K562 (cell line): ENCODE measurements around the gene SPATA2. TPM values are rescaled to one million over a fixed set of nuclear protein-coding genes. Genes with fewer than 3 reads are reported as not detected.

Experiments used
- CEBPB ChIP-seq: fragments of 450-650 bp; IDR thresholded peaks from 2 replicates; pipeline ENCODE4 v1.6.1; 2016; ENCODE audit warnings: missing genetic modification characterization, missing compliant biosample characterization
- CHD1 ChIP-seq: fragments of 200-600 bp; sonication (generic); IDR thresholded peaks from one replicate; pipeline ENCODE4 v1.6.1; 2012; ENCODE audit warnings: mild to moderate bottlenecking, moderate library complexity, low read length, inconsistent platforms
- HCFC1 ChIP-seq: IDR thresholded peaks from 2 replicates; pipeline ENCODE4 v1.6.1; 2012; ENCODE audit warnings: low read depth, low read length, improper control_type of control experiment
- POLR2AphosphoS5 ChIP-seq: IDR thresholded peaks from 2 replicates; pipeline ENCODE4 v1.6.1; 2011; ENCODE audit warnings: mild to moderate bottlenecking, low read depth, low read length, moderate library complexity; ENCODE audit not compliant: control insufficient read depth, insufficient read depth
- RBBP5 ChIP-seq: fragments of 200-600 bp; sonication (generic); IDR thresholded peaks from 2 replicates; pipeline ENCODE4 v1.6.1; 2012; ENCODE audit warnings: borderline replicate concordance, mild to moderate bottlenecking, low read length, control low read depth, inconsistent platforms; ENCODE audit not compliant: insufficient read depth, poor library complexity, severe bottlenecking
- RNF2 ChIP-seq: sonication (generic); IDR thresholded peaks from 2 replicates; pipeline ENCODE4 v1.6.1; 2016
- TEAD4 ChIP-seq, 2 experiments: sonication (generic) in 1 of 2; formaldehyde crosslinking in 1 of 2; IDR thresholded peaks; 2 replicates each; pipeline versions ENCODE4 v1.6.1 to v1.8.0; 2012 to 2022; ENCODE audit warnings: borderline replicate concordance in 1 of 2, inconsistent platforms in 1 of 2, low read length in 1 of 2, mild to moderate bottlenecking in 1 of 2, missing genetic modification reagents in 1 of 2
- ZBTB33 ChIP-seq: sonication (generic); formaldehyde crosslinking; IDR thresholded peaks from 2 replicates; pipeline ENCODE4 v1.8.1; 2023; ENCODE audit warnings: mild to moderate bottlenecking, missing genetic modification reagents
- polyA plus RNA-seq, 8 experiments: library from polyadenylated mRNA; depleted of rRNA in 4 of 8; stranded (reverse) in 5 of 8; unstranded in 3 of 8; fragments of >200 nt; fragmentation: Nextera tagmentation in 2 of 8; fragmentation: Illumina TruSeq in 1 of 8; extraction: Ambion mirVana in 2 of 8; extraction: Trizol in 1 of 8; gene quantifications; 2 replicates each; pipeline versions ENCODE4 v1.2.1 to v1.2.3, GENCODE V29; 2011 to 2014; ENCODE audit warnings: inconsistent platforms in 1 of 8, missing spikeins in 1 of 8
- total RNA-seq, 7 experiments: library from RNA; depleted of rRNA in 6 of 7; stranded (reverse); fragments of >200 nt in 6 of 7; fragmentation: Illumina TruSeq in 2 of 7; extraction: Trizol in 2 of 7; gene quantifications; 2 replicates each; pipeline versions ENCODE4 v1.2.1 to v1.2.3, GENCODE V29; 2011 to 2021; ENCODE audit warnings: low replicate concordance in 1 of 7
- TF ChIP-seq, protein P1 (sequence below): fragments of 450-650 bp; IDR thresholded peaks from 2 replicates; pipeline ENCODE4 v1.6.1; 2017; ENCODE audit warnings: antibody characterized with exemption, mild to moderate bottlenecking
- TF ChIP-seq, protein P2 (sequence below), 2 experiments: fragments of 450-650 bp; formaldehyde crosslinking in 1 of 2; IDR thresholded peaks; 2 replicates each; pipeline versions ENCODE4 v1.4.0 to v1.6.1; 2014 to 2020; ENCODE audit warnings: mild to moderate bottlenecking in 2 of 2, borderline replicate concordance in 1 of 2, low read depth in 1 of 2

The SPATA2 gene
- total and polyA plus RNA-seq, 9 of the 15 experiments (the other 6 are each of a cell fraction or from before 2014, with no cell fraction given), result 0.46 to 8.2 (median 2.7) TPM

- TF ChIP-seq, protein P1, sequence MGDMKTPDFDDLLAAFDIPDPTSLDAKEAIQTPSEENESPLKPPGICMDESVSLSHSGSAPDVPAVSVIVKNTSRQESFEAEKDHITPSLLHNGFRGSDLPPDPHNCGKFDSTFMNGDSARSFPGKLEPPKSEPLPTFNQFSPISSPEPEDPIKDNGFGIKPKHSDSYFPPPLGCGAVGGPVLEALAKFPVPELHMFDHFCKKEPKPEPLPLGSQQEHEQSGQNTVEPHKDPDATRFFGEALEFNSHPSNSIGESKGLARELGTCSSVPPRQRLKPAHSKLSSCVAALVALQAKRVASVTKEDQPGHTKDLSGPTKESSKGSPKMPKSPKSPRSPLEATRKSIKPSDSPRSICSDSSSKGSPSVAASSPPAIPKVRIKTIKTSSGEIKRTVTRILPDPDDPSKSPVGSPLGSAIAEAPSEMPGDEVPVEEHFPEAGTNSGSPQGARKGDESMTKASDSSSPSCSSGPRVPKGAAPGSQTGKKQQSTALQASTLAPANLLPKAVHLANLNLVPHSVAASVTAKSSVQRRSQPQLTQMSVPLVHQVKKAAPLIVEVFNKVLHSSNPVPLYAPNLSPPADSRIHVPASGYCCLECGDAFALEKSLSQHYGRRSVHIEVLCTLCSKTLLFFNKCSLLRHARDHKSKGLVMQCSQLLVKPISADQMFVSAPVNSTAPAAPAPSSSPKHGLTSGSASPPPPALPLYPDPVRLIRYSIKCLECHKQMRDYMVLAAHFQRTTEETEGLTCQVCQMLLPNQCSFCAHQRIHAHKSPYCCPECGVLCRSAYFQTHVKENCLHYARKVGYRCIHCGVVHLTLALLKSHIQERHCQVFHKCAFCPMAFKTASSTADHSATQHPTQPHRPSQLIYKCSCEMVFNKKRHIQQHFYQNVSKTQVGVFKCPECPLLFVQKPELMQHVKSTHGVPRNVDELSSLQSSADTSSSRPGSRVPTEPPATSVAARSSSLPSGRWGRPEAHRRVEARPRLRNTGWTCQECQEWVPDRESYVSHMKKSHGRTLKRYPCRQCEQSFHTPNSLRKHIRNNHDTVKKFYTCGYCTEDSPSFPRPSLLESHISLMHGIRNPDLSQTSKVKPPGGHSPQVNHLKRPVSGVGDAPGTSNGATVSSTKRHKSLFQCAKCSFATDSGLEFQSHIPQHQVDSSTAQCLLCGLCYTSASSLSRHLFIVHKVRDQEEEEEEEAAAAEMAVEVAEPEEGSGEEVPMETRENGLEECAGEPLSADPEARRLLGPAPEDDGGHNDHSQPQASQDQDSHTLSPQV, result no peak
- peak; percentile 69 for TF ChIP-seq CEBPB
- TF ChIP-seq RBBP5, result peak; percentile 82
- peak; percentile 69 for TF ChIP-seq CHD1
- TF ChIP-seq RNF2, result 0 out of 2 replicates have a peak, but pooled peaks have one; percentile 8
- TF ChIP-seq, protein P2, sequence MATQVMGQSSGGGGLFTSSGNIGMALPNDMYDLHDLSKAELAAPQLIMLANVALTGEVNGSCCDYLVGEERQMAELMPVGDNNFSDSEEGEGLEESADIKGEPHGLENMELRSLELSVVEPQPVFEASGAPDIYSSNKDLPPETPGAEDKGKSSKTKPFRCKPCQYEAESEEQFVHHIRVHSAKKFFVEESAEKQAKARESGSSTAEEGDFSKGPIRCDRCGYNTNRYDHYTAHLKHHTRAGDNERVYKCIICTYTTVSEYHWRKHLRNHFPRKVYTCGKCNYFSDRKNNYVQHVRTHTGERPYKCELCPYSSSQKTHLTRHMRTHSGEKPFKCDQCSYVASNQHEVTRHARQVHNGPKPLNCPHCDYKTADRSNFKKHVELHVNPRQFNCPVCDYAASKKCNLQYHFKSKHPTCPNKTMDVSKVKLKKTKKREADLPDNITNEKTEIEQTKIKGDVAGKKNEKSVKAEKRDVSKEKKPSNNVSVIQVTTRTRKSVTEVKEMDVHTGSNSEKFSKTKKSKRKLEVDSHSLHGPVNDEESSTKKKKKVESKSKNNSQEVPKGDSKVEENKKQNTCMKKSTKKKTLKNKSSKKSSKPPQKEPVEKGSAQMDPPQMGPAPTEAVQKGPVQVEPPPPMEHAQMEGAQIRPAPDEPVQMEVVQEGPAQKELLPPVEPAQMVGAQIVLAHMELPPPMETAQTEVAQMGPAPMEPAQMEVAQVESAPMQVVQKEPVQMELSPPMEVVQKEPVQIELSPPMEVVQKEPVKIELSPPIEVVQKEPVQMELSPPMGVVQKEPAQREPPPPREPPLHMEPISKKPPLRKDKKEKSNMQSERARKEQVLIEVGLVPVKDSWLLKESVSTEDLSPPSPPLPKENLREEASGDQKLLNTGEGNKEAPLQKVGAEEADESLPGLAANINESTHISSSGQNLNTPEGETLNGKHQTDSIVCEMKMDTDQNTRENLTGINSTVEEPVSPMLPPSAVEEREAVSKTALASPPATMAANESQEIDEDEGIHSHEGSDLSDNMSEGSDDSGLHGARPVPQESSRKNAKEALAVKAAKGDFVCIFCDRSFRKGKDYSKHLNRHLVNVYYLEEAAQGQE (IDR thresholded peaks at IDR 0.05; ENCODE audit: borderline replicate concordance), result no peak
- TF ChIP-seq, protein P2 (CRISPR knock-in tag; IDR thresholded peaks at IDR 0.05; ENCODE audit: low read depth), result peak; percentile 45; the same call in 1 of the 2 replicates
- peak; percentile 46; the same call in 1 of the 2 replicates for TF ChIP-seq HCFC1
- TF ChIP-seq TEAD4 (IDR thresholded peaks at IDR 0.05; ENCODE audit: low read length), result no peak; the same call in 1 of the 2 replicates
- no peak for TF ChIP-seq TEAD4 (CRISPR knock-in tag; IDR thresholded peaks at IDR 0.05; ENCODE audit: borderline replicate concordance)
- TF ChIP-seq ZBTB33, result peak; percentile 19; the same call in 1 of the 2 replicates
- TF ChIP-seq POLR2AphosphoS5, result peak; percentile 83
Measured at GRCh38 chr20:49936153-49937026, 21.1 kb upstream of the SPATA2 start, which contains the start of gene RNF114 (continued).
